Kidney (tissue), 14 donors: ENCODE data around the gene LHFPL3. TPM values are rescaled to one million over a fixed set of nuclear protein-coding genes. Genes with fewer than 3 reads are reported as not detected.

Experiments used
- DNase-seq, 5 donors: peaks; one replicate each; pipeline ENCODE4 v3.0.0-alpha.2; 2013 to 2020
- FAIRE-seq: peaks from 2 replicates; lab custom pipeline; 2012; peaks lifted over from hg19 to GRCh38; lab: Jason Lieb, UNC
- H3K27ac ChIP-seq, 2 donors: one replicate each; pipeline ENCODE4 v1.7.0; 2013; ENCODE audit warnings: low read depth in 2 of 2, low read length in 2 of 2, inconsistent platforms in 1 of 2
- H3K27me3 ChIP-seq: one replicate; pipeline ENCODE4 v1.7.1; 2013; ENCODE audit warnings: low read length, inconsistent platforms; ENCODE audit not compliant: control insufficient read depth, insufficient read depth
- H3K36me3 ChIP-seq, 3 donors: one replicate each; pipeline versions ENCODE4 v1.7.0 to v1.7.1; 2013; ENCODE audit warnings: low read length in 3 of 3, control low read depth in 1 of 3, inconsistent platforms in 1 of 3; ENCODE audit not compliant: insufficient read depth in 3 of 3, control insufficient read depth in 2 of 3
- H3K4me1 ChIP-seq, 3 donors: one replicate each; pipeline versions ENCODE4 v1.7.0 to v1.7.1; 2013; ENCODE audit warnings: low read length in 3 of 3, inconsistent platforms in 1 of 3, low read depth in 1 of 3; ENCODE audit not compliant: control insufficient read depth in 2 of 3, insufficient read depth in 2 of 3
- H3K4me3 ChIP-seq, 3 donors: one replicate each; pipeline versions ENCODE4 v1.7.0 to v1.8.1; 2013; ENCODE audit warnings: low read length in 3 of 3, control low read depth in 1 of 3, inconsistent platforms in 1 of 3
- H3K9ac ChIP-seq, 3 donors: one replicate each; pipeline versions ENCODE4 v1.7.0 to v1.7.1; 2013; ENCODE audit warnings: low read length in 3 of 3, control low read depth in 1 of 3, inconsistent platforms in 1 of 3
- H3K9me3 ChIP-seq, 3 donors: one replicate each; pipeline versions ENCODE4 v1.7.0 to v1.7.1; 2013; ENCODE audit warnings: low read length in 3 of 3, control low read depth in 1 of 3, inconsistent platforms in 1 of 3; ENCODE audit not compliant: control insufficient read depth in 2 of 3, insufficient read depth in 1 of 3
- intact Hi-C: fragments of 100-400 bp; cut with DNase I; formaldehyde crosslinking; loops from one replicate; pipeline ENCODE4 v1.11.1; 2022
- polyA plus RNA-seq: library from polyadenylated mRNA; stranded (reverse); fragments of 350-450 nt; fragmentation: Illumina TruSeq; extraction: RNeasy Lipid Tissue Mini Kit (QIAGEN cat#74804); gene quantifications from one replicate; pipeline ENCODE4 v1.2.3, GENCODE V29; 2014; ENCODE audit warnings: low read depth, low replicate concordance; ENCODE audit not compliant: insufficient read depth
- total RNA-seq: library from RNA; stranded (reverse); fragmentation: NEBNext Ultra II Directional; extraction: Animal tissue kit (Norgen Biotek cat#: 25700); gene quantifications from one replicate; pipeline ENCODE4 v1.2.1, GENCODE V29; 2021
- TF ChIP-seq, protein P1 (sequence below): IDR thresholded peaks from 3 replicates; pipeline ENCODE4 v1.5.1; 2012; ENCODE audit warnings: mild to moderate bottlenecking, moderate library complexity, borderline replicate concordance; ENCODE audit not compliant: insufficient read depth; ENCODE audit errors: extremely low read depth
- donor health status: control.
- donor health status: control.
- donor health status: control.
- donor health status: control.
- donor health status: control.
- donor health status: DM: yes; HTN: yes; CAD: no.
- donor health status: Normal renal cell carcinoma (clear cell type).

The LHFPL3 gene
- total and polyA plus RNA-seq, 2 donors from 2014 or later: not detected

DNA sequence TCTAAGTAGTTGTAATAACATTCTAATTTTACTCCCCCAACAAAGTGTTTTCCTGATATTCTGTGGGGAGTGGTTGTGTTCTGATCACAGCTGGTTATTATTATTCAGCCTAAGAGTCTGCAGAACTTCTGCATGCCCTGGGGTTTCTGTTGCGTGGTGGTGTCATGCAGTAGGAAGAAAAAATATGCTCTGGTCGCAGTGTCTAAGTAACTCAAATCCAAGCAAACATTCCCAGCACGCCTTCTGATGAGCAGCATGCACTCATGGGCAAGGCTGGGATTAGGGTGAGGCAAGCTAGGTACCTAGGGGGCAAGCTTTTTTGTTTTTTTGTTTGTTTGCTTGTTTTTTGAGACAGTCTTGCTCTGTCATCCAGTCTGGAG is 572.8 kb downstream of the LHFPL3 start:
- H3K4me3 ChIP-seq: no peak overlapping the region
- no peaks in the 10 kb centered on the region for H3K36me3 ChIP-seq
- FAIRE-seq (no peak), DNase-seq (no peak)
- no peaks in the 10 kb centered on the region for H3K27me3 ChIP-seq
- TF ChIP-seq, protein P1, sequence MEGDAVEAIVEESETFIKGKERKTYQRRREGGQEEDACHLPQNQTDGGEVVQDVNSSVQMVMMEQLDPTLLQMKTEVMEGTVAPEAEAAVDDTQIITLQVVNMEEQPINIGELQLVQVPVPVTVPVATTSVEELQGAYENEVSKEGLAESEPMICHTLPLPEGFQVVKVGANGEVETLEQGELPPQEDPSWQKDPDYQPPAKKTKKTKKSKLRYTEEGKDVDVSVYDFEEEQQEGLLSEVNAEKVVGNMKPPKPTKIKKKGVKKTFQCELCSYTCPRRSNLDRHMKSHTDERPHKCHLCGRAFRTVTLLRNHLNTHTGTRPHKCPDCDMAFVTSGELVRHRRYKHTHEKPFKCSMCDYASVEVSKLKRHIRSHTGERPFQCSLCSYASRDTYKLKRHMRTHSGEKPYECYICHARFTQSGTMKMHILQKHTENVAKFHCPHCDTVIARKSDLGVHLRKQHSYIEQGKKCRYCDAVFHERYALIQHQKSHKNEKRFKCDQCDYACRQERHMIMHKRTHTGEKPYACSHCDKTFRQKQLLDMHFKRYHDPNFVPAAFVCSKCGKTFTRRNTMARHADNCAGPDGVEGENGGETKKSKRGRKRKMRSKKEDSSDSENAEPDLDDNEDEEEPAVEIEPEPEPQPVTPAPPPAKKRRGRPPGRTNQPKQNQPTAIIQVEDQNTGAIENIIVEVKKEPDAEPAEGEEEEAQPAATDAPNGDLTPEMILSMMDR: no peak
- intact Hi-C loops: no loop called here
- H3K9ac ChIP-seq: no peak overlapping the region
- H3K9me3 ChIP-seq: no peaks in the 10 kb centered on the region
- H3K4me1 ChIP-seq: peaks cover 0 to 6% (median 0%) of the 10 kb centered on the region in 3 donors
- H3K27ac ChIP-seq: no peak overlapping the region

DNA sequence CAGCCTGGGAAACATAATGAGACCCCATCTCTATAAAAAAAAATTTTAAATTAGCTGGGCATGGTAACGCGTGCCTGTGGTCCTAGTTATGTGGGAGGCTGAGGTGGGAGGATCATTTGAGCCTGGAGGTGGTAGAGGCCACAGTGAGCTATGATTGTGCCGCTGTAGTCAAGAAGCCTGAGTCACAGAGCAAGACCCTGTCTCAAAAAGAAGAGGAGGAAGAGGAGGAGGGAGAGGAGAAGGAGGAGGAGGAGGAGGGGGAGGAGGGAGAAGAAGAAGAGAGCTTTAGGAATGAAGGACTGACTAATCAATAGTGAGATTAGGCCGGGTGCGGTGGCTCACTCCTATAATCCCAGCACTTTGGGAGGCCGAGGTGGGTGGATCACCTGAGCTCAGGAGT is 573.8 kb downstream of the LHFPL3 start:
- intact Hi-C loops: no loop called here
- DNase-seq (no peak), FAIRE-seq (no peak)
- Histone ChIP-seq H3K4me1 (peaks cover 0 to 6% (median 0%) of the 10 kb centered on the region in 3 donors), H3K36me3 (no peaks in the 10 kb centered on the region), H3K9me3 (no peaks in the 10 kb centered on the region), H3K27me3 (no peaks in the 10 kb centered on the region), H3K9ac (no peak overlapping the region), H3K27ac (no peak overlapping the region), H3K4me3 (no peak overlapping the region)
- TF ChIP-seq, protein P1: no peak

DNA sequence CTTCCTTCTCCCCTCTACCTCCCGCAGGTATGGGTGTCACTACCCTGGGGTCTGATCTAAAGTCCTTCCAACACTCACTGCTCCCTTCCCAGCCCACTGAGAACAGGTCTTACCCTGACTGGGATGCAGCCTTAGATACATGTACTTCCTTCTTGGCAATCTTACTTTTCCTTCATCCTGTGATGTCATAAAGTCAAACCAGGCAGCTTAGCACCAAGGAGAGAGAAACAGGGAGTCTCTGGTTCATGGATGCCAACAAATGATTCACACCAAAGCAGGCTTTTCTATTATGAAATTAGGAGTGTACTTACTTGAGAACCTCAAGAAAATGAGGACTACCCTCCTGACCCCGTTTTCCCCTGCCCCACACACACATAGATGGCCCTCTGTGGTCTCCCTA is 574.6 kb downstream of the LHFPL3 start:
- DNase-seq (no peak), FAIRE-seq (no peak)
- H3K27ac ChIP-seq: no peak overlapping the region
- TF ChIP-seq, protein P1: no peak
- no peak overlapping the region for H3K9ac ChIP-seq
- H3K4me3 ChIP-seq: no peak overlapping the region
- H3K27me3 ChIP-seq: no peaks in the 10 kb centered on the region
- intact Hi-C loops: no loop called here
- peaks cover 0 to 11% (median 0%) of the 10 kb centered on the region in 3 donors for H3K4me1 ChIP-seq
- H3K9me3 ChIP-seq: no peaks in the 10 kb centered on the region
- no peaks in the 10 kb centered on the region for H3K36me3 ChIP-seq

DNA sequence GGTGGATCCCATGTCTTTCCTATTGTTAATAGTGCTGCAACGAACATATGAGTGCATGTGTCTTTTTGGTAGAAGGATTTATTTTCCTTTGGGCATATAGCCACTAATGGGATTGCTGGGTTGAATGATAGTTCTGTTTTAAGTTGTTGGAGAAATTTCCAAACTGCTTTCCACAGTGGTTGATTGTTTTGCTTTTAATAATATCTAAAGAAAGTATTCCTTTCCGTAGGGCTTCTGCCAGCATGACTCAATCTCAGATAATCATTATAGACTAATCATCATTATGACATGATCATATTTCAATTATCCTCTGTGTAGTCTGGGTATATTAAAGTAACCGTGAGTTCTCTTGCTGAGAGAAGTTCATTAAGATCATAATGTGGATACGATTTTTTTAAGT is 575.4 kb downstream of the LHFPL3 start:
- Histone ChIP-seq H3K4me1 (peaks cover 0 to 11% (median 0%) of the 10 kb centered on the region in 3 donors), H3K27me3 (no peaks in the 10 kb centered on the region), H3K36me3 (peaks cover 0 to 3% (median 0%) of the 10 kb centered on the region in 3 donors), H3K9me3 (no peaks in the 10 kb centered on the region), H3K27ac (no peak overlapping the region), H3K9ac (no peak overlapping the region), H3K4me3 (no peak overlapping the region)
- intact Hi-C loops: no loop called here
- FAIRE-seq: no peak
- no peak for DNase-seq
- TF ChIP-seq, protein P1: no peak
